Activated T-helper 1 cell treated with Interleukin-2 at 50 U/mL for 16 hours (primary cell): ENCODE results near the gene SBF2.
"Not testable (repeated sequence)": the region's sequence is repeated elsewhere in the genome, so short reads cannot be mapped to it uniquely, and the experiment has no call there.

Experiments
- DNase-seq: peaks from one replicate; pipeline ENCODE4 v3.0.0-alpha.2; 2020; ENCODE audit warnings: low read depth

SBF2 gene

DNA sequence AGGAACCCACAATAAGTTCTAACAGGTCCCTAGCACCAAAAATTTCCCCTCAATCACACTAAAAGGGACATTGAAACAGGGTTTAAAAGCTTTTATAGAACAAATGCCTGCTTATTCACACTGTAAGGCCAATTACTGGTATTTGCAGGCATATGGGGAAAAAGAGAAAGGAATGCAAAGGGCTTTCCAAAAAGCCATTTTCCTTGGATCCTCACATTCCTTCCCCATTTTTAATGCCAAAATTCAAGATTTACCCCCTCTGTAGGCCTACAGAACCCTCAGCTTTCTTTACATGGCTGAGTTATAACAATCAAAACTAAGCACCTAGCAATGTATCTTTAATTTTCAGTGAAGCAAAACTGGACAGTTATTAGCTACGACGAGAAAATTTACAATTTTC lies 102.0 kb downstream of the SBF2 start:
- no peak for DNase-seq

DNA sequence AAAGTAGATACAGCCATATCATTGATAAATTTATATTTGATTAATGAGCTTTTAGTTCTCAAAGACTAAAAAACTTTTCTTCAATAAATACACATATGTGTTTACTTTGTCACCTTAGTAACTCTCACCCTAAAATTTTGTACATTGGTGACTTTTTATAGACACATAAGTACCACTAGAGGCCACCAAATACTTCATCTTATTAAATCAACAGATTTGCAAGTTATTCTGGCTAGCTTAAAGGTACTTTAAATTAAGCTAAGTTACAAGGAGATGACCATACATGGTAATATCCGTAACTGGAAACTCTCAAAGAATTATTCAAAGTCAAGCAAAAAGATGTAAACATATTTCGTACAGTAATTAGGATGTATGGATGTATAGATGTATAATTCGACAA lies 112.2 kb downstream of the SBF2 start:
- no peak for DNase-seq

DNA sequence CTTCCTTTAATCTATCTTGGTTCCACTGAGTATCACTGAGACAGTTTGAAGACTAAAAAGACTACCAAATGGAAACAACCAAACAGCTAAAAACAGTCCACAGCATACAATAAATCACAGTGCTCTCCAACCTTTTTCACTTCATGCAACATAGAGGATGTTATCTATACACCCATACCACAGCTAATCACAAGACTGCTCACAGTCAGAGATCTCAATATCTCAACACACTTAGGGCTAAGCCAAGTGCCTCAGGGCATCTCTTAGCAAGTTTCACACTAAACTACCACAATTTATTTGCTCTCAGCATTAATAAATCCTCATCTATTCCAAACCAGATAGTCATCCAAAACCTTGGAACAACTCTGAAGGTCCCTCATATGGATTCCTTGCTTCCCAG lies 129.4 kb downstream of the SBF2 start:
- DNase-seq = no peak

DNA sequence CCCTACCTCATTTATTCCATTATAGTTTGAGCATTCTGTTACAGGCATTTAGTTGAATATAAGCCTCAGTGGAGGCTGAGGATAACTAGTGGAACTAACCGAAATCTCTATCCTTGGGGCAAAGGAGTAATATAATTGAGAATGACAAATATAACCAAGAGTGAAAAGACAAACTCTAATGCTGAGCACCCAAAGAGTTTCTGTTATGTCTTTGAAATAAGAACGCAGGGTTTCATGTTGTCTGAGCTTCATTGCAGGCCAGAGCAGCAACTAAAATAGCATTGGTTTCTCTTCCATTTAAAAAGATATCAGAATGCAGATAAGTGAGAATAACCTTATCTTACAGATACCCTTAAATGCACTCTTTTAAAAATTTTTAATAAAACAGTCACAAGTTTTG lies 131.8 kb downstream of the SBF2 start:
- DNase-seq = no peak

DNA sequence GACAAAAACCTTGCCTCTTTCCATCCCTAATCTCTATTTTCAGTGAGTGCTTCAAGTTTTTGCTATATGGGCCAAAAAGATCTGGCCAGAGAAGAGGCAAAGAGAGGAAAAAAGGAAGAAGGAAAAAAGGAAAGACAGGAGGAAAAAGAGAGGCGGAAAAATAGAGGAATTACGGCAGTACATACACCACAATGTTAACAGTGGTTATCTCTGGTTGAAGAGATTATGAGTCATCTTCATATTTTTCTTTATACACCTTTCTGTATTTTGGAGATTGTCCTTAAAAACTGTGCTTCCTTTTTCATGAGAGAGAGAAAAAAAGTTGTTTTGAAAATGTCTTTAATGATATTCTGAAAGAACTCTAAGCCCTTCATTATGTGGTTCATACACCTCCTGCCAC lies 133.7 kb downstream of the SBF2 start:
- no peak for DNase-seq

DNA sequence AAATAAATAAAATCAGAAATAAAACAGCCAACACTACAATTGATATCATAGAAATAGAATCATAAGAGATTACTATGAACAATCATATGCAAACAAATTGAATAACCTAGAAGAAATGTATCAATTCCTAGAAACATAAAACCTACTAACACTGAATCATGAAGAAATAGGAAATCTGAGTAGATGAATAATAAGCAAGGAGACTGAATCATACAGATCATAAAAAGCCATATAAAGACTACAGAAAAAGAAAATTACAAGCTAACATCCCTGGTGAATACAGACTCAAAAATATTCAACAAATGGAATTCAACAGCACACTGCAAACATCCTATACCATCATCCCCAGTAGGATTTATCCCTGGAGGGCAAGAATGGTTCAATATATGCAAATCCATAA lies 135.6 kb downstream of the SBF2 start:
- no peak for DNase-seq

DNA sequence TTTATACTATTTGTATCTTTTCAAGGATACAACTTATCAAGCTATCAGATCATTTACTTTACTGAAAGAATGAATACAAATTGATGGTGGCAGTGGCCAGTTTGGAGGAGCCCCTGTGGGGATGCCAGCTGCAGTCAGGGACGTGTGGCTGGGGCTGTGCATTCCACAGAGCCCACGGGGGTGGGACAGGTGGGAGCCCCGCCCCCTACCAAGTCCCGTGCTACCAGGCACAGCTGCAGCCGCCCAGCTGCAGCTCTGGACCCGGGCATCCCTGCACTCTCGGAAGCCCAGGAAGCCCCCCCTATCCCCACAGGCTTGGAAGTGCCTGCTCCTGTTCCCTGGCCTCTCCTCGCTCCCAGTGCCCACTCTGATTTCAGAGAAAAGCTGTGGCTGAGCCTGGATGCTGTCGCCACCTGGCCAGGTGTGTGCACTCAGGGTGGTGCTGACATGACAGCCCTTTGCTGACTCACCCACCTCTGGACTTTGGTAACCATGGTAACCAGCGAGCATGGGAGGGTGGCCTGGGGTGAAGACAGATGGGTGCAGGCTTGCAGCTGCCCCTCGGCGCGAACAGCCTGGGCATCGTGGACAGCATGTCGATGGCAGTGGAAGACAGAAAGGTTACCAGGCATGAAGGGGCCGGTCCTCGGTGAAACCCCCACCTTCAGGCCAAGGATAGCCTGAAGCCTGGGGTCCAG lies 138.1 kb downstream of the SBF2 start:
- DNase-seq = no peak

DNA sequence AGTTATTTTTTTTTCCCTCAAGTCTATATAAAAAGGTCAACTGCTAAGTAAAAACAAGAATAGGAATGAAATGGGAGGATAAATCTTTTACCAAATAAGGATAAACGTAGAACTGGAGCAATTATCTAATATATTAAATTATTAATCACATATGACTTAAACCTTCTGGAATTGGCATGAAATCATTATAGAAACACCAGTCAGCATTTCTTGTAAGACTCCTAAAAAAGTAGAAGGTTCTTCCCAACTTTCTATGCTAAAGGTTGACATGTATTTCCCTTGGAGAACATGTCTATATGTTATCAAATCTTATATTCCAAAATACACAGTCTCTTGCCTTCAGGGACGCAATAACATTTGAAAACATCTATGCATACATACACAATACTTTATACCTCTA lies 143.2 kb downstream of the SBF2 start:
- no peak for DNase-seq

DNA sequence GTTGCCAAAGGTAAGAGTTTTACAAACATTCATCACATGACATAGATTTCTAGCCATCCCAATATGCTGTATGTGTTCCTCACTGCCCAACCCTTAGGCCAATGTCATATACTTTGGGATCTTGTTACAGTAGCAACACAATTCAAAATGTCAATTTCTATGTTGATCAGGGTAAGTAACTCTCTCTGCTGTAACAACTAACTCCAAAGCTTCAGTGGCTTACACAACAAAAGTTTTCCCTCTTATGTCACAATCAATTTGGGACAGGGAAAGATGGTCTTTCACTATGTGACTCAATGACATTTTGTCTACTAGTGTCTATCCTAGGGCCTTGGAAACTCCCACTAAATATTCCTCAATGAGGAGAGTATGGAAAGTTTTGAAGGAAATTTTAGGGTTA lies 144.5 kb downstream of the SBF2 start:
- no peak for DNase-seq

DNA sequence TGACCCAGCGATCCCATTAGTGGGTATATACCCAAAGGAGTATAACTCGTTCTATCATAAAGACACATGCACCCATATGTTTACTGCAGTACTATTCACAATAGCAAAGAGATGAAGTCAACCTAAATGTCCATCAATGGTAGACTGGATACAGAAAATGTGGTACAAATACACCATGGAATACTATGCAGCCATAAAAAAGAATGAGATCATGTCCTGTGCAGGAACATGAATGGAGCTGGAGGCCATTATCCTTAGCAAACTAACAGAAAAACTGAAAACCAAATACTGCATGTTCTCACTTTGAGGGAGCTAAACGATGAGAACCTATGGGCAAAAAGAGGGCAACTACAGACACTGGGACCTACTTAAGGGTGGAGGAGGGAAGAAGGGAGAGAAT lies 146.8 kb downstream of the SBF2 start:
- no peak for DNase-seq

DNA sequence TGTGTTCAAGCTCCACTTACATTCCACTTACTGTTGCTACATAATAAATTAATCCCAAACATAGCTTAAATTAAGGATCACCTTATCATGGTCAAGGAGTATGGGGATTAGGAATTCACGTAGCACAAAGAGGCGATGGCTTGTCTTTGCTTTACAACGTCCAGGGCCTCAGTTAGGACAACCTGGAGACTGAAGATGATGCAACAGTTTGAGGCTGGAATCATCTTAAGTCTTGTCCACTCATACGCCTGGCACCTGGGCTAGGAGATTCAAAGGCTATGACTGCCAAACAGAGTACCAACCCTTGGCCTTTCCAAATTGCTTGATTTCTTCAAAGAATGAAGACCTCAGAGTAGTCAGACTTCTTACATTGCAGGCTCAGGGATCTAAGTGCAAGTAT lies 149.1 kb downstream of the SBF2 start:
- no peak for DNase-seq

DNA sequence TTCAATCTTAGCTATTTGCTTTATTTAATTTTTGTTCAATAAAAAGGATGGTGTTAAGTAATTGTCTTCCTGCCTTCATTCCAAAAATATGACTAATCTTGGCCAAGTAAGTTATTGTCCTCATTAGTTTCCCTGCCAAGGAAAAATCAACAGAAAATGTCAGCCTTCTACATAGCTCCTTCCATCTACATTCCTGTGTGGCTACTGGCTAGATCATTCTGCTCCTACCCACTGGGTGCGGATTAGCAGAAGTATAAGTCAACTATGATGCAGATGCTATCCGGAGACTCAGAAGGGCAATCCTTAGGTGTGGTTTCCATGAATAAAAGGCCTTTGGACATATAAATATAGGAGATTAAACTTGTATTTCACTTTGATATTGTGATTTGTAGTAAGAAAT lies 154.4 kb downstream of the SBF2 start:
- no peak for DNase-seq

DNA sequence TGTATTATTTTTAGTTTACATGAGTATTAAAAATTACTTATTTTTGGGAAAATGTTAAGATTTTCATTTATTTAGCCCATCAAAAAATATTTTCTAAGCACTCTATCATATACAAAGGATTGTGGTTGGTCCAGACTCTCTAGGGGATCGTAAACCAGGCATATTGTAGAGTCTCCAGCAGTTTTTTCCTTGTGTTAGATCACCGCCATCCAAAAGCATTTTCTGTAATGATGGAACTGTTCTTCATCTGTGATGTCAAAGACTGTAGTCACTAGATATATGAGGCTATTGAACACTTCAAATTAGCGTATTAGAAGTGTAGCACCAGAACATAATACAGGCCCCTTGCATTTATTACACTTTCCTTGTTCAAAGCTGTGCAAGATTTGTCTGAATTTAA lies 154.9 kb downstream of the SBF2 start:
- no peak for DNase-seq

DNA sequence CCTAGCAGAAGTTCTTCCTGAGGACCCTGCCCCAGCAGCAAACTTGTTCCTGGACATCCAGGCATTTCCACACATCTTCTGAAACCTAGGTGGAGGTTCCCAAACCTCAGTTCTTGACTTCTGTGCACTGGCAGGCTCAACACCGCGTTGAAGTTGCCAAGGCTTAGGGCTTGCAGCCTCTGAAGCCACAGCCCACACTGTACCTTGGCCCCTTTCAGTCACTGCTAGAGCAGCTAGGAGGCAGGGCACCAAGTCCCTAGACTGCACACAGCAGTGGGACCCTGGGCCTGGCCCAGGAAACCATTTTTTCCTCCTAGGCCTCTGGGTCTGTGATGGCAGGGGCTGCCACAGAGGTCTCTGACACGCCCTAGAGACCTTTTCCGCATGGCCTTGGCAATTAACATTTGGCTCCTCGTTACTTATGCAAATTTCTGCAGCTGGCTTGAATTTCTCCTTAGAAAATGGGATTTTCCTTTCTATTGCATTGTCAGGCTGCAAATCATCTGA lies 159.0 kb downstream of the SBF2 start:
- no peak for DNase-seq

DNA sequence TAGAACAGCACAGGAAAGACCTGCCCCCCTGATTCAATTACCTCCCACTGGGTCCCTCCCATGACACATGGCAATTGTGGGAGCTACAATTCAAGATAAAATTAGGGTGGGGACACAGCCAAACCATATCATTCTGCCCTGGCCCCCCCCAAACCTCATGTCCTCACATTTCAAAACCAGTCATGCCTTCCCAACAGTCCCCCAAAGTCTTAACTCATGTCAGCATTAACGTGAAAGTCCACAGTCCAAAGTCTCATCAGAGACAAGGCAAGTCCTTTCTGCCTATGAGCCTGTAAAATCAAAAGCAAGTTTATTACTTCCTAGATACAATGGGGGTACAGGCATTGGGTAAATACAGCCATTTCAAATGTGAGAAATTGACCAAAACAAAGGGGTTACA lies 159.8 kb downstream of the SBF2 start:
- not testable (repeated sequence) for DNase-seq

DNA sequence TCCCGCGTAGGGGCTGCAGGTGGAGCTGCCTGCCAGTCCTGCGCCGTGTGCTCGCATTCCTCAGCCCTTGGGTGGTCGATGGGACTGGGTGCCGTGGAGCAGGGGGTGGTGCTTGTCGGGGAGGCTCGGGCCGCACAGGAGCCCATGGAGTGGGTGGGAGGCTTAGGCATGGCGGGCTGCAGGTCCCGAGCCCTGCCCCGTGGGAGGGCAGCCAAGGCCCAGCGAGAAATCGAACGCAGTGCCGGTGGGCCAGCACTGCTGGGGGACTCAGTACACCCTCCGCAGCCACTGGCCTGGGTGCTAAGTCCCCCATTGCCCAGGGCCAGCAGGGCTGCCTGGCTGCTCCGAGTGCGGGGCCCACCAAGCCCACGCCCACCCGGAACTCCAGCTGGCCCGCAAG lies 160.8 kb downstream of the SBF2 start:
- DNase-seq = not testable (repeated sequence)

DNA sequence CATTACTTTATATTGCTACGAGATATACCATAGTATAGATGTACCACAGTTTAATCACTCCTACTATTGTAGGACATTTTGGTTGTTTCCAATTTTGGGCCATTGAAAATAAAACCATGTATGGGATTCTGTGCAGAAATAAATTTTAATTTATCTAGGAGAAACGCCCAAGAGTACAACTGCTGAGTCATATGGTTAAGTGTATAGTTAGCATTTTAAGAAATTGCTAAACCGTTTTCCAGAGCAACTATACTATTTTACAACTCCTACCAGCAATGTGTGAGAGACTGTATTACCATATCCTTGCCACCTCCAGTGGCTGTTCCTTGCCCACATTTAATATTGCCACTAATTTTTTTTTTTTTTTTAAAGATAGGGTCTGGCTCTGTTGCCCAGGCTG lies 163.1 kb downstream of the SBF2 start:
- DNase-seq = no peak

DNA sequence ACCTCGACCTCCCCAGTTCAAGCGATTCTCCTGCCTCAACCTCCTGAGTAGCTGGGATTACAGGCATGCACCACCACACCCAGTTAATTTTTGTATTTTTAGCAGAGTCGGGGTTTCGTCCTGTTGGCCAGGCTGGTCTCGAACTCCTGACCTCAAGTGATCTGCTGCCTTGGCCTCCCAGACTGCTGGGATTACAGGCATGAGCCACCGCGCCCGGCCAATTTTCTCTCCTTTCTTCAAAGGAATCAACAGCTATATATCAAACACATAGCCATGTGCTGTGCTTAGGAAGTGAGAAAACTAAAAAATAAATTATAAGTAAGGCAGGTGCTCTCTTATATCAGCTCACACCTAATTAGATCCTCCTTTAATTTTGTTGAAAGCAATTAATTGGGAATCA lies 164.8 kb downstream of the SBF2 start:
- DNase-seq = not testable (repeated sequence)

DNA sequence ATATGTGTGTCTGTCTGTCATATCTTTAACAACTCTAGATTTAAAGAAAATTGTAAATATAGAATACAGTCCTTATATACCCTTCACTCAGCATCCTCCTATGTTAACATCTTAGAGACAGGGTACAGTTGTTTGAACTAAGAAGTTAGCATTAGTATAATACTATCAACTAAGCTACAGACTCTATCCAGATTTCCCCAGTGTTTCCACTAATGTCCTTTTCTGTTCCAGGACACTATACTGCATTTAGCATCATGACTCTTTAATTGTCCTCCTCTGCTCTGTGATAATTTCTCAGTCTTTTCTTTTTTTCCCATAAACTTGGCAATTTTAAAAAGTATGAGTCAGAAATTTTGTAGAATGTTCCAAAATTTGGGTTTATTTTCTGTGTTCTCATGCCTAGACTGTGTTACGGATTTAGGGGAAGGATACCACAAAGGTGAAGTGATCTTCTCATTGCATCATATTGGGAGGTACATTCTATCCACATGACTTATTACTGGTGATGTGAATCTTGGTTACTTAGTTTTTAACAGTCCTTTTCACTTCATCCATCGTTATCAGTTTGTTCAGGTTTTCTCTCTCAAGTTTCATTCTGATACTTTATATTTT lies 168.4 kb downstream of the SBF2 start:
- DNase-seq = no peak

DNA sequence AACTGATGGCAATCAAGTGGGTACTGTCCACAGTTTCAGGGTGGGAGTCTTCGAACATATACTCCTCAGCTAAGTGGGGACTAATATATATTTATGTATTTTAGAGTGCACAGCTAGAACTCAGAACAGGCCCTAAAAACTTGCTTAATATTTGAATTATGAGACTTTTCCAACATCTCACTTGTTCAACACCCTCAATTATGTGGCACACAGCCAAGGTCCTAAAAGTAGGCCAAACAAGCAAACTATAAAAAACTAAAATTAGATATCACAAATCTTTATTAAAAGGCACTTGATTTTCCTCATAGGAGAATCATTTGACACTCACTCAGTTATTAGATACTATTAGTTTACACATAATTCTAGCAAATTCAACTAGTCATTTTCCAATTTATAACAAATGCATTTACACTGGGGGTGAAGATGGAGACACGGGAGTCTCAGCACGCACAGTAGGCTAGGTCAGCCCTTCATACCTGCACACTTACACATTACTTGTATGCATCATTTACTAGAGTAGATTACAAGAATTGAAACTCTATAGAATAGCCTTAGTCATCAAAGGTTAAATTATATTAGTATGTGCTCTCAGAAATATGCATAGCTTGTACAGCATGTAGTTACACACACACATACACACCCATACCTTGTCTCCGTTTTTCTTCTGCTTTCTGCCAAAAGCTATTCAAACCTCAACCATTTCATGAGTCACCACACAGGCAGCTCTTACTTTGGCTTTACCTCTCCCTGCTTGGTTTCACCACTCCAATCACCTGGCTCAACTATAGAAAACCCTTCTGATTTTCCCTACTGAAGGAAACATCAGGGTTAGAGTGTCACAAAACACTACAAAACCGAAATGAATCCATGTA lies 171.5 kb downstream of the SBF2 start:
- no peak for DNase-seq

DNA sequence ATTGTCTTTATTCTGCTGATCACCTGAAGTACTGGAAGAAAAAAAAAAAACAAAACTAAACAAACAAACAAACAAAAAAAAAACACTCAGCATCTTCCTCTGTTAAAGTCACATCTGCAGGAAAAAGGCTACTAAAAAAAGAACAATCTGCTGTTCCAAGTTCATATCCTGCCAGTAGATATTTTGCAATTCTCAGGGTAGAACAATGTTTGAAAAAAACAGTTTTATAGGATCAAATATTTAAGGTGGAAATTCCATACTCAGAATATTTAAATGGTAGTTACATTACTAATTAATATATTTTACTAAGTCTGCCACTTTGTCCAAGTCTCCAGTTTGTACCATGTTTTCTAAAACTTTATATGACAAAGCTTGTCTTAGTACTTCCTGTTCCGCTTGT lies 175.2 kb downstream of the SBF2 start:
- no peak for DNase-seq

DNA sequence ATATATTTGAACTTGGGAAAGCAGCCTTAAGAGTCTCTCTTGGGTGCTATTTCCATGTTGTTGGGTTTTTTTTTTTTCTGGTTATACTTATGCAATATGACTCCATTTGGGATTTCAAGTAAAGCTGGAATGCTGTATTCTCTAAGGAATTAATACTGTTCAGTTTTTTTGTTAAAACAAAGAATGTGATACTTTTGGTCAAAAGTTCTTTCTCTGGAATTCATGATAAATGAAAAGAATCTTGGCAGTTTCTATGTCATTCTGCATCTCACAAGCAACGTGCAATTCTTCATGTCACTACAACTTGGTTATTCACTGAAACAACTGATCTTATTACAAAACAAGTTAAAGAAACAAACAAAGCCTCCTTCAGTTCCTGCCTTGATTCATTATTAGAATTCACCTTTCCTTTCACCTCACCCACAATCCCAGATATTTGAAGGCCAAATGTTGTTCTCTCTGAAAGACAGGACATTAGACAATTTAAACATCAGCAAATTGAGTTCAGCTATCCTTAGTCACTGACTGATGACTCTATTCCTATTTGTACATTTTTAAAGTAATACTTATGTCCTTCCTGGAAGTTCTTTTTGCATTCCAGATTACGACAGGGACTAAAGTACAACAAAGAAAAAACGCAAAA lies 176.2 kb downstream of the SBF2 start:
- no peak for DNase-seq

DNA sequence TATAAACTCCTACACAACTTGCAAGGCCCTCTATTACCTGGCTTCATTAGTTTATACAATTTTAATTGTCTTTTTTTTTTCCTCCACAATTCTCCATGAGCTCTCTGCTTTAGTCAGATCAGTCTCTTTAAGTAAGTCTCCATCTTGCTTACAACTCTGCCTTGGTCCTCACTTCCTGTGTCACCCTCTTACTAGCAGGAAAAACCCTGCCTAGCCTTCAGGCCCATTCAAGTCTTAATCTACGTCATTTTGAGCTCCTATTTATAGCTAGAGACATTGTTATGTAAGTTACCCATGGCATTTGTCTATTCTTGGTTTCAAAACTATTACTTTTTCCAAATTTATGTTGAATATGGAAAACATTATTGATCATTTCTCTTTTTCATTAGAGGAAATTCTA lies 177.4 kb downstream of the SBF2 start:
- DNase-seq = no peak
